Right atrium auricular region (tissue), 2 donors: Measurements from ENCODE around the gene FRMPD2. TPM values are rescaled to one million over a fixed set of nuclear protein-coding genes. Genes with fewer than 3 reads are reported as not detected.
A peak's percentile ranks its signal among the peaks of the same experiment; 100 is the strongest.

Source experiments
- DNase-seq: peaks from one replicate; pipeline ENCODE4 v3.0.0-alpha.2; 2019; ENCODE audit warnings: low spot score
- H3K27ac ChIP-seq, 2 donors: fragments of 200-600 bp; sonication (generic); 1 replicate in 1 of 2; 2 replicates in 1 of 2; pipeline ENCODE4 v1.5.1; 2016 to 2019
- H3K27me3 ChIP-seq, 2 donors: fragments of 200-600 bp; sonication (generic); one replicate each; pipeline versions ENCODE4 v1.5.1 to v1.6.0; 2017 to 2019
- H3K36me3 ChIP-seq: fragments of 200-600 bp; sonication (generic); one replicate; pipeline ENCODE4 v1.5.1; 2016
- H3K4me1 ChIP-seq, 2 donors: fragments of 200-600 bp; sonication (generic); one replicate each; pipeline versions ENCODE4 v1.5.1 to v1.6.0; 2017 to 2019
- H3K4me3 ChIP-seq, 2 donors: fragments of 200-600 bp; sonication (generic); 1 replicate in 1 of 2; 2 replicates in 1 of 2; pipeline ENCODE4 v1.5.1; 2017 to 2019; ENCODE audit warnings: mild to moderate bottlenecking in 1 of 2, moderate library complexity in 1 of 2
- H3K9me3 ChIP-seq, 2 donors: fragments of 200-600 bp; sonication (generic); one replicate each; pipeline ENCODE4 v1.5.1; 2019
- total RNA-seq, 2 donors: library from RNA; depleted of rRNA; stranded (reverse); fragments of >200 nt; gene quantifications; one replicate each; pipeline ENCODE4 v1.1.0, GENCODE V29; 2016
- TF ChIP-seq, protein P1 (sequence below), 2 donors: fragments of 200-600 bp; sonication (generic); IDR thresholded peaks; one replicate each; pipeline ENCODE4 v1.5.1; 2019; ENCODE audit warnings: antibody characterized with exemption in 2 of 2

FRMPD2 gene
- total RNA-seq, 2 donors from 2014 or later = 1.2 to 7.5 TPM

GRCh38 chr10:48234787-48235186, 39.7 kb downstream of the FRMPD2 start:
- Histone ChIP-seq H3K27me3 (no peaks in the 10 kb centered on the region), H3K27ac (no peak overlapping the region), H3K4me1 (peaks cover 0 to 10% of the 10 kb centered on the region in 2 donors), H3K36me3 (no peaks in the 10 kb centered on the region), H3K4me3 (no peak overlapping the region), H3K9me3 (no peaks in the 10 kb centered on the region)
- peak; percentile 42 for DNase-seq
- TF ChIP-seq, protein P1, sequence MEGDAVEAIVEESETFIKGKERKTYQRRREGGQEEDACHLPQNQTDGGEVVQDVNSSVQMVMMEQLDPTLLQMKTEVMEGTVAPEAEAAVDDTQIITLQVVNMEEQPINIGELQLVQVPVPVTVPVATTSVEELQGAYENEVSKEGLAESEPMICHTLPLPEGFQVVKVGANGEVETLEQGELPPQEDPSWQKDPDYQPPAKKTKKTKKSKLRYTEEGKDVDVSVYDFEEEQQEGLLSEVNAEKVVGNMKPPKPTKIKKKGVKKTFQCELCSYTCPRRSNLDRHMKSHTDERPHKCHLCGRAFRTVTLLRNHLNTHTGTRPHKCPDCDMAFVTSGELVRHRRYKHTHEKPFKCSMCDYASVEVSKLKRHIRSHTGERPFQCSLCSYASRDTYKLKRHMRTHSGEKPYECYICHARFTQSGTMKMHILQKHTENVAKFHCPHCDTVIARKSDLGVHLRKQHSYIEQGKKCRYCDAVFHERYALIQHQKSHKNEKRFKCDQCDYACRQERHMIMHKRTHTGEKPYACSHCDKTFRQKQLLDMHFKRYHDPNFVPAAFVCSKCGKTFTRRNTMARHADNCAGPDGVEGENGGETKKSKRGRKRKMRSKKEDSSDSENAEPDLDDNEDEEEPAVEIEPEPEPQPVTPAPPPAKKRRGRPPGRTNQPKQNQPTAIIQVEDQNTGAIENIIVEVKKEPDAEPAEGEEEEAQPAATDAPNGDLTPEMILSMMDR (IDR thresholded peaks at IDR 0.05) = no peak

DNA sequence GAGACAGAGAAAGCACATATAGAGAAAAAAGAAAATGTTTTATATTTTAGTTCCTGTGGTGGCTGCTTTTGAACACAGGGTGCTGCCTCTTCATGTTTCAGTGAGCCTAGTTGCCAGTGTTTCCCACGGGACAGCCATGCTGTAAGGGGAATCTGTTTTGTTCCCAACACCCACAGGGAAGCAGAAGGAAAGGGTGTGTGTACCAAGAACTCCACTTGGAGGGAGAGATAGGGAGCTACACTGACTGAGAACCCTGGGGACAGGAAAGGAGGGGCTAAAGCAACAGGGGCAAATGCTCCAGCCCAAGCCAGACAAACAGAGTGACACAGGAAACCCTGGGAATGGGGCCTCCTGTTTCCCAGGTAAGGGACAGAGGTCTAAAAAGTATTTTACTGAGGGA, 40.2 kb downstream of the FRMPD2 start:
- Histone ChIP-seq H3K36me3 (no peaks in the 10 kb centered on the region), H3K27ac (no peak overlapping the region), H3K9me3 (no peaks in the 10 kb centered on the region), H3K4me3 (no peak overlapping the region), H3K27me3 (no peaks in the 10 kb centered on the region), H3K4me1 (peaks cover 0 to 10% of the 10 kb centered on the region in 2 donors)
- TF ChIP-seq, protein P1 (IDR thresholded peaks at IDR 0.05) = no peak
- no peak for DNase-seq

DNA sequence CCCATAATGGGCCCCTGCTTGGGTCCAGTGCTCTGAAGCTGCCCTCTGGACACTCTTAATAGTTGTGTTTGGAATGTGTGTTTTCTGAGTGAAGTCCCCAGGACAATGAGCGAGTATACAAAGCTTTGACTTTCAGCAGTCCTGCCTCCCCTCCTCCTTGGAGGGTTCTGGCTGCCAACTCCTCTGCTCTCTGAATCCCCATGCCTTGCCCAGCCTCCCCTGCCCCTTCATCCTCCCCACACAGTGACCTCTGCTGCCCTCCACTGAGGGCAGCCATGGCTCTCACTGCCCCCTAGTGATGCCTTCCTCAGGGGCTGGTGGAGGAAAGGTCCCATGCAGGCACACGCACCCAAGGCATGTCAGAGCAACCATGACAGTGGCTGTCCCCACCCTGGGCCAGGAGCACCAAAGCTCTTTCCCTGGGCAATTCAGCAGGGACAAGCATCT, 40.9 kb downstream of the FRMPD2 start:
- H3K4me3 ChIP-seq = no peak overlapping the region
- DNase-seq = no peak
- H3K4me1 ChIP-seq = peaks cover 0 to 10% of the 10 kb centered on the region in 2 donors
- H3K36me3 ChIP-seq = no peaks in the 10 kb centered on the region
- TF ChIP-seq, protein P1 (IDR thresholded peaks at IDR 0.05) = no peak
- H3K9me3 ChIP-seq = no peaks in the 10 kb centered on the region
- H3K27ac ChIP-seq = no peak overlapping the region
- H3K27me3 ChIP-seq = no peaks in the 10 kb centered on the region

DNA sequence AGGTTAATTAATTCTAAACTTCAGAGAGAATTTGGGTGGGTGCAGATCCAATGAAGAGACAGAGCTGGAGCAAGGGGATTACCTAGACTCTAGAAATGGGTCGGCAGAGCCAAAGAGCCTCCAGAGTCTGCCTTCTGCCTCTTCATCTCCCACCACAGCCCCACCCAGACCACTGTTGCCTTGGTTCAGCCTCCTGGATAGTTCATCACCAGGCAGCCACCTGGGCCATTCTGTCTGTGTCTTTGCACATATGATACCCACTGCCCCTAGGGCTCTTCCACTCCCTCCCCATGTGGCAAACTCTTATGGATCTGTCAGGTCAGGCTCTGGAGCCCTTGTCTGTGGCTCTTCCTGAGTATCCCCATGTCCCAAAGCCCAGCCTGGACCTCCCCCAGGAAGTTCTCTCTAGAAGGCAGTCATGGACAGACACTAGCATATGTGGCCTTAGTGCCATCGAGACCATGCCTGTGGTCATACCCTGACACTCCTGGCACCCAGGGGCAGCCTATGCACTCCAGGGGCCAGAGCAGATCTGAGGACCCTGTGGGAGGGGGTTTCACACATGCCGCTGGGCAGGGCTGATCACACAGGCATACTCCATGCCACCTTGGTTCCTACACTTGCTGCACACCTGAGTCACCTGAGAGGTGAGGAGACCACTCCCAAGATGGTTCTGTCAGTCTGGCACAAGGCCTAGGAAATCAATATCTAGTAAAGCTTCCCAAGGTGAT, 41.6 kb downstream of the FRMPD2 start:
- DNase-seq = peak; percentile 36
- Histone ChIP-seq H3K27ac (no peak overlapping the region), H3K4me1 (peaks cover 0 to 10% of the 10 kb centered on the region in 2 donors), H3K36me3 (no peaks in the 10 kb centered on the region), H3K4me3 (no peak overlapping the region), H3K9me3 (no peaks in the 10 kb centered on the region), H3K27me3 (no peaks in the 10 kb centered on the region)
- TF ChIP-seq, protein P1 (IDR thresholded peaks at IDR 0.05) = no peak

- Histone ChIP-seq H3K36me3 (no peaks in the 10 kb centered on the region), H3K4me1 (peaks cover 0 to 10% of the 10 kb centered on the region in 2 donors), H3K9me3 (no peaks in the 10 kb centered on the region), H3K4me3 (no peak overlapping the region), H3K27me3 (no peaks in the 10 kb centered on the region), H3K27ac (no peak overlapping the region)
- DNase-seq = peak; percentile 54
- TF ChIP-seq, protein P1 (IDR thresholded peaks at IDR 0.05) = no peak
These were observed 42.7 kb downstream of the FRMPD2 start for GRCh38 chr10:48231699-48232315.
